GM12875 (cell line): ENCODE results near the gene GALR3.

Experiments used
- H3K4me3 ChIP-seq: one replicate; pipeline ENCODE4 v1.5.1; 2011; ENCODE audit warnings: low read depth, low read length, control low read depth
- TF ChIP-seq, protein P1 (sequence below): IDR thresholded peaks from 2 replicates; pipeline ENCODE4 v1.5.1; 2011; ENCODE audit warnings: low read depth, mild to moderate bottlenecking, control low read depth, inconsistent platforms, low read length, moderate library complexity, borderline replicate concordance; ENCODE audit not compliant: insufficient read depth

Gene GALR3, protein sequence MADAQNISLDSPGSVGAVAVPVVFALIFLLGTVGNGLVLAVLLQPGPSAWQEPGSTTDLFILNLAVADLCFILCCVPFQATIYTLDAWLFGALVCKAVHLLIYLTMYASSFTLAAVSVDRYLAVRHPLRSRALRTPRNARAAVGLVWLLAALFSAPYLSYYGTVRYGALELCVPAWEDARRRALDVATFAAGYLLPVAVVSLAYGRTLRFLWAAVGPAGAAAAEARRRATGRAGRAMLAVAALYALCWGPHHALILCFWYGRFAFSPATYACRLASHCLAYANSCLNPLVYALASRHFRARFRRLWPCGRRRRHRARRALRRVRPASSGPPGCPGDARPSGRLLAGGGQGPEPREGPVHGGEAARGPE

DNA sequence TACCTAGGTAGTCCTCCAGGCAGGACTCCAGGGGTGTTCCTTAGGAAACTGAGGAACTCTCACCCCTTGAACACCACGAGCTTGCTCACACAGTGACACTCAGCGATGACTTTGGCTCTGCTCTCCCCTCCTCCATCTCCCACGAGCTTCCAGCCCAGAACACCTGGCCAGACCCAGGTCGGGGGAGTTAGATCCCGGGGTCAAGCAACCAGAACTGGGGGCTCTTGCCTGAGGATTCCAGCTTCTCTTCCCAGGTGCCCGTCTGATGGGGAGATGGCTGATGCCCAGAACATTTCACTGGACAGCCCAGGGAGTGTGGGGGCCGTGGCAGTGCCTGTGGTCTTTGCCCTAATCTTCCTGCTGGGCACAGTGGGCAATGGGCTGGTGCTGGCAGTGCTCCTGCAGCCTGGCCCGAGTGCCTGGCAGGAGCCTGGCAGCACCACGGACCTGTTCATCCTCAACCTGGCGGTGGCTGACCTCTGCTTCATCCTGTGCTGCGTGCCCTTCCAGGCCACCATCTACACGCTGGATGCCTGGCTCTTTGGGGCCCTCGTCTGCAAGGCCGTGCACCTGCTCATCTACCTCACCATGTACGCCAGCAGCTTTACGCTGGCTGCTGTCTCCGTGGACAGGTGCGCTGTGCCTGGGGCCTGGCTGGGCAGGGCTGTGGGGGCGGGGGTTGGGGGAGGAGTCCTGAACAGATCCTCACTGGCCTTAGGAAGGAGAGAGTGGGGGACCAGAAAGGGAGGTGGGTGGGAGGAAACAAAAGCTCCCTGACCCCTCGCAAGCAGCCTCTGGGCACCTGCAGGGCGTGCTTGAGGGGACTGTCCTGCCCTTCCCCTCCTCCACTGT lies at the start of gene GALR3:
Gene GALR3, plus strand, starts transcription at position 249 of the 852 bp plus-strand sequence. Its CDS starts 25 bp downstream, at position 274.
- TF ChIP-seq, protein P1, sequence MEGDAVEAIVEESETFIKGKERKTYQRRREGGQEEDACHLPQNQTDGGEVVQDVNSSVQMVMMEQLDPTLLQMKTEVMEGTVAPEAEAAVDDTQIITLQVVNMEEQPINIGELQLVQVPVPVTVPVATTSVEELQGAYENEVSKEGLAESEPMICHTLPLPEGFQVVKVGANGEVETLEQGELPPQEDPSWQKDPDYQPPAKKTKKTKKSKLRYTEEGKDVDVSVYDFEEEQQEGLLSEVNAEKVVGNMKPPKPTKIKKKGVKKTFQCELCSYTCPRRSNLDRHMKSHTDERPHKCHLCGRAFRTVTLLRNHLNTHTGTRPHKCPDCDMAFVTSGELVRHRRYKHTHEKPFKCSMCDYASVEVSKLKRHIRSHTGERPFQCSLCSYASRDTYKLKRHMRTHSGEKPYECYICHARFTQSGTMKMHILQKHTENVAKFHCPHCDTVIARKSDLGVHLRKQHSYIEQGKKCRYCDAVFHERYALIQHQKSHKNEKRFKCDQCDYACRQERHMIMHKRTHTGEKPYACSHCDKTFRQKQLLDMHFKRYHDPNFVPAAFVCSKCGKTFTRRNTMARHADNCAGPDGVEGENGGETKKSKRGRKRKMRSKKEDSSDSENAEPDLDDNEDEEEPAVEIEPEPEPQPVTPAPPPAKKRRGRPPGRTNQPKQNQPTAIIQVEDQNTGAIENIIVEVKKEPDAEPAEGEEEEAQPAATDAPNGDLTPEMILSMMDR: no peak
- H3K4me3 ChIP-seq: no peak within 1 kb of the TSS

DNA sequence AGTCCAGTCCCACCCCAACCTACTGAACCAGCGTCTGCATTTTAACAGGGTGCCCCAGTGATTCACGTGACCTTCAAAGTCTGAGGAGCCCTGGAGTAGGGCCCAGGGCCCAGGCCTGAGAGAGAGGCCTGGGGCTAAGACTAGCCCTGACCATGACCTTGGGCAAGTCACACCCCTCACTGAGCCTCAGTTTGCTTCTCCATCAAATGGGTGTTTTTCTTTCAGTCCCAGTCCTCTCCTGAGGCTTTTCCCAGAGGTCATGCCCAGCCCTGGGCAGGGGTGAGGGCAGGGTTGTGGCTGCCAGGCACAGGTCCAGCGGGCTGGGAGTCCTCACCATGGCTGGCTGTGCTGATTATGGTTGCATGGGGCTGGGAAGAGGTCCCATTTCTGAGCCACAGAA lies 48.5 kb upstream of the GALR3 start:
- H3K4me3 ChIP-seq: no peak overlapping the region
- TF ChIP-seq, protein P1: no peak

DNA sequence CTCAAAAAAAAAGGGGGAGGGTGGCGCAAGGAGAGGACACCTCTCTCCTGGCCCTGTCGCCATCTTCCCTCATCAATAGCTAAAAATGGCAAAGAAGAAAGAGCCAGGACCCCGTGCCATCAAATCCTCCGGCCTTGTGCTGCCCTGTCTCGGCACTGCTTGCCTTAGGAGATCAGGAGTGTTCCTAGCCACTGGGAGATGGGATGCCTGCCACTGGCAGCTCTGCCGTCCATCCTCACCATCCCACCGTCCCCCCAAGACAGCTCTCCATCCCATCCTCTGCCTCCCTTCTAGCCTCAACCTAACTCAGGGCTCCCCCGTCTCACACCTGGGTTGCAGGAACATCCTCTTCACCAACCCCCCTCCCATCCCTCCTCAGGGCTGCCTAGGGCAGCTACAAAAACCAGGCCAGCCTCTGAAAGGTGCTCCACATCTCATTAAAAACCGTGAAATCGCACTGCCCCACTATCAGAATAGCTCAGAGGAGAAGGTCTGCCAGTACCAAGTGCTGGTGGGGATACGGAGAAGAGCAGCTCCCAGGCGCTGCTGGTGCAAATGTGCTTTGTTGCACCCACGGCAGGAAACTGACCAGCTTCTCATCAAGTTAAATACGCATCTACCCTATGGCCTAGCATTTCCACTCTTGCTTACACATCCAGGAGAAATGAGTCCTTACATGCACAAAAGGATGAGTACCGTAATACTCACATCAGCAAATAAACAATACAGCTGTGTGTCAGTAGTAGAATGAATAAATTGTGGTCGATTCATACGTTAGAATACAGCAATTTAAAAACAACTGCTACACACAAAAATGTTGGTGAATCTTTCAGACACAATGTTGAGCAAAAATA lies 47.2 kb upstream of the GALR3 start:
- H3K4me3 ChIP-seq: no peak overlapping the region
- TF ChIP-seq, protein P1: no peak

DNA sequence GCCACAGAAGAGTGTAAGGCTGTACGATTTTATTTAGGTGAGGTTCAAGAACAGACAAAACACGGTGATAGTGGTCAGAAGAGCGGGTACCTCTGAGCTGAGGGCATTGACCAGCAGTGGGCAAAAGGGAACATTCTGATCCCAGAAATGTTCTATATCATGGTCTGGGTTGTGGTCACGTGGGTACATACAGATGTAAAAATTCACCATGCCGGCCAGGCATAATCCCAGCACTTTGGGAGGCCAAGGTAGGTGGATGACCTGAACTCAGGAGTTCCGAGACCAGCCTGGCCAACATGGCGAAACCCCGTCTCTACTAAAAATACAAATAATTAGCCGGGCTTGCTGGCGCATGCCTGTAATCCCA lies 46.6 kb upstream of the GALR3 start:
- H3K4me3 ChIP-seq: no peak overlapping the region
- TF ChIP-seq, protein P1: no peak

DNA sequence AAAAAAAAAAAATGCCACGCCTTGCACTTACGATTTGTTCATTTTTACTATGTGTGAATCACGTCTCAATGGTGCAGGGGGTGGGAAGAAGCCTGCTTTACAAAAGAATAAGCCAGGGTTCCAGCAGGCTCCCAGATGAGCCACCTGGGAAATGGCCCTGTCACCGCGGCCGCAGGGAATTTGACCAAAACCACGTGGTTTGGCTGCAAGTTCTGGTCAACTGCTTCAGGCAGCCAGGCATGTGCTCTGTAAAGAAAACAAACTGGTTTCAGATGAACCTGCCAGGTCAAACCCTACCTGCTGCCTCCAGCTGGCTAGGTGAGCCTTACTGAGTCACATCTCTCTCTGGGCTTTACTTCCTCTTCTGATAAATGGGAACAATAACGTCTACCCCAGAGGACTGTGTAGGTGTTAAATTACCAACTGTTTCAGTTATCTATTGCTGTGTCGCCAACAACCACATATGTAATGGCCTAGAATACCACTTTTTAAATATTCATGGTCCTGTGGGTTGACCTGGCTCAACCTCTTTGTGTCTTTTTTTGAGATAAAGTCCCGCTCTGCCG lies 46.0 kb upstream of the GALR3 start:
- TF ChIP-seq, protein P1: no peak
- no peak overlapping the region for H3K4me3 ChIP-seq

DNA sequence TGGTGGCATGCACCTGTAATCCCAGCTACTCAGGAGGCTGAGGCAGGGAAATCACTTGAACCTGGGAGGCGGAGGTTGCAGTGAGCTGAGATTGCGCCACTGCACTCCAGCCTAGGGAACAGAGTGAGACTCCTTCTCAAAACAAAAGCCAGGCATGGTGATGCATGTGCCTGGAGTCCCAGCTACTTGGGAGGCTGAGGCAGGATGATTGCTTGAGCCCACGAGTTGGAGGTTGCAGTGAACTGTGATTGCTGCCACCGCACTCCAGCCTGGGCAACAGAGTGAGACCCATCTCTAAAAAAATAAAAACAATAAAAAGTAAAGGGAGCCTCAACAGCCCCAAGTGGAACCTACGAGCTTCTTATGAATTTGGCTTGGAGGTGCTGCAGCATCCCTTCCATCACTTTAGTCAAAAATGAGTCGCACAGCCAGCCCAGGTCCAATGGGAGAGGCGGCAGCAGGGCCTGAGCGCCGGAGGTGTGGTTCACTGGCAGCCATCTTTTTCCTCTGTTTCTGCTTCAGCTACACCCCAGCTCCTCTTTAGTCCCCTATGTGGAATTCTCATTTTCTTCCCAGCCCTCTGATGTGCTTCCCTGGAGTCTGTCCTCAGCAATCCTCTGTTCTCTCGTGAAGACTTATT lies 44.7 kb upstream of the GALR3 start:
- TF ChIP-seq, protein P1: no peak
- H3K4me3 ChIP-seq: no peak overlapping the region
